ENCODE measurements around the gene CIB1.
"Not testable (repeated sequence)": the region's sequence is repeated elsewhere in the genome, so short reads cannot be mapped to it uniquely, and the experiment has no call there.

CIB1 gene

DNA sequence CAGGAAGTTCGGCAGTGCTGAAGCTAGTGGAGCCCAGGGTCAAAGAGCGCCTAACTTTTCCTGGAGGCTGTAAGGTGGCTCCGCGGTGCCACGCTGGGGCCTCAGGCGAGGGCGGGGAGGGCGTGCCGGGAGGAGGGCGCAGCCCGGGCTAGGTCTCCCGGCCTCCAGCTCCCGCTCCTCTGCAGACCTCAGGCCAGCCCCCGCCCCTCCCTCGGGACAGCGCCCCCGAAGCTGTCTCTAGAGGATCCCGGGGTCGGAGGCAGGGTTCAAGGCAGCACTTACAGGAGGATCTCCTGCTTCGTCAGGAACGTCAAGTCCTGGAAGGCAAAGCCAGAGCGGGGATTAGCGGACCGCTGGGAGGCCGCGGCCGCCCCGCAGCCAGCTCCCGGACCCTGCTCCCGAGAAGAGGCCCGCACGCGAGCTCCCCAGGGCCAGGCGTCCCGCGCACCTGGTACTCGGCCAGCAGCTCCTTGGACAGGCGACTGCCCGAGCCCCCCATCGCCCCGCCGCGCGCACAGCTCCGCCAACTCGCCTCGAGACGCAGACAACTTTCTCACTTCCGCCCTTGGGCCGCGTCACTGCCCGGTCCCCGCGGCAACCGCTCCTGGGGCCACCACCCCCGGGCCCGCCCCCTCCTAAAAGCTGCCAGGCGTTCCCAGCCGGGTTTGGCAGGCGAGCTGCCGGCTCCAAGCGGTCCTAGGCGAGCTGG is at the start of gene CIB1:
CIB1 (minus strand) TSS at position 555 of the 709 bp plus-strand sequence; CDS start at position 499, 56 bp downstream.
- peak; percentile 98 for DNase-seq (ENCODE audit: low spot score)

DNA sequence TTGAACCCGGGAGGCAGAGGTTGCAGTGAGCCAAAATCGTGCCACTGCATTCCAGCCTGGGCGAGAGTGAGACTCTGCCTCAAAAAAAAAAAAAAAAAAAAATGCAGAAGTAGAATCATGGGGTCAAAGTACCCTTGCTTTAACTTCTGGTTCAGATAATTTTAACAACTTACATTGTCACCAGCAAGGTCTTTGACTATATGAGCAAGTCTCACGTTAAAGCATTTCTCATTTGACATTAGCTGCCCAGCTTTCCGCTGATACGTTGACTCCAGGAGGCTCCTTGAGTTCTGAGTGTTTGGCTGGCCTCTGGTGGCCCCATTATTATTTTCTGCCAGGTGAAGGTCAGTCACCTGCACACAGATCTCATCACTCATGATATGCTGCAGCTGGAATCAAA is 47.9 kb upstream of the CIB1 start:
- not testable (repeated sequence) for DNase-seq (ENCODE audit: low spot score)

DNA sequence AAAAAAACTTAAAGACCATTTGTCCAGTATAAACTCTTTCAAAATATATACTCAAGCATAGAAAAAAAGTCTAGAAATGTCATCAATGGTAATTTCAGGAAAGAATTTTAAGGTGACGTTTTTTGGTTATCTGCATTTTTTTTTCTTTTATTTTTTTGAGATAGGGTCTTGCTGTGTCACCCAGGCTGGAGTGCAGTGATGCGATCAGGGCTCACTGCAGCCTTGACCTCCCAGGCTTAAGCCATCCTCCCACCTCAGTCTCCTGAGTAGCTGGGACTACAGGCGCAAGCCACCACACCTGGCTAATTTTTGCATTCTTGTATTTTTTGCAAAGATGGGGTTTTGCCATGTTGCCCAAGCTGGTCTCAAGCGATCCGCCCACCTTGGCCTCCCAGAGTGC is 47.0 kb upstream of the CIB1 start:
- DNase-seq (ENCODE audit: low spot score): not testable (repeated sequence)

DNA sequence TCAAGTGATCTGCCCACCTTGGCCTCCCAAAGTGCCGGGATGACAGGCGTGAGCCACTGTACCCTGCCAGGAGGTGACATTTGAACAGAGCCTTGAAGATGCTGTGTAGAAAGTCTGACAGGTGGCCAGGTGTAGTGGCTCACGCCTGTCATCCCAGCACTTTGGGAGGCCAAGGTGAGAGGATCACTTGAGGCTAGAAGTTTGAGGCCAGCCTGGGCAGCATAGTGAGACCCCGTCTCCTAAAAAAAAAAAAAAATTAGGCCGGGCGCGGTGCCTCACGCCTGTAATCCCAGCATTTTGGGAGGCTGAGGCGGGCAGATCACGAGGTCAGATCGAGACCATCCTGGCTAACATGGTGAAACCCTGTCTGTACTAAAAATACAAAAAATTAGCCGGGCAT is 44.7 kb upstream of the CIB1 start:
- not testable (repeated sequence) for DNase-seq (ENCODE audit: low spot score)

DNA sequence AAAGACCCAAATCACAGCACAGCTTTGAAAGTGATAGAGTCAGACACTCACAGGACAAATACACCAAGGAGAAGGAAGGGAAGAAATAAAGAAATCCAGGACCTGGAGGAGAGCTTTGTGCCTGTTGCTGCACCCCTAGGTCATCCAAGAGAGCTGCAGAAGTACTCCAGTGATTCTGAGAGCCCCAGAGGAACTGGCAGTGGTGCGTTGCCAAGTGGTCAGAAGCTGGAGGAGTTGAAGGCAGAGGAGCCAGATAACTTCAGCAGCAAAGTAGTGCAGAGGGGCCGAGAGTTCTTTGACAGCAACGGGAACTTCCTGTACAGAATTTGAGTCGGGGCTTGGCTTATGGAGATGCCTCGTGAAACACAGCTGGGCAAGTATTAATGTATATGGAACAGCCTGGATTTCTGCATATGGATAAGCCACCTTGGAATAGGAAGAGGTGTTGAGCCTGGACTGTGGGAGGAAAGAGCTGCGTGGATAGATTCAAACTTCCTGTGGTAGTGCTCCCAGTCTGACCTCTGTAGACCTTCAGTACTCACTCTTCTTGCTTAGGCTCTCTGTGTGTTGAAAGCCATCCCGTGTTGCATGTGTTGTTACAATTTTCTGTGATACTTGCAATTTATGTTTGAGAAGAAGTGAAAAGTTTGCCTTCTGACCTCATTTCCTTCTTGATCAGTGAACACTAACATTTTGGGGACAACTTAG is 37.9 kb upstream of the CIB1 start:
- DNase-seq (ENCODE audit: low spot score): no peak

DNA sequence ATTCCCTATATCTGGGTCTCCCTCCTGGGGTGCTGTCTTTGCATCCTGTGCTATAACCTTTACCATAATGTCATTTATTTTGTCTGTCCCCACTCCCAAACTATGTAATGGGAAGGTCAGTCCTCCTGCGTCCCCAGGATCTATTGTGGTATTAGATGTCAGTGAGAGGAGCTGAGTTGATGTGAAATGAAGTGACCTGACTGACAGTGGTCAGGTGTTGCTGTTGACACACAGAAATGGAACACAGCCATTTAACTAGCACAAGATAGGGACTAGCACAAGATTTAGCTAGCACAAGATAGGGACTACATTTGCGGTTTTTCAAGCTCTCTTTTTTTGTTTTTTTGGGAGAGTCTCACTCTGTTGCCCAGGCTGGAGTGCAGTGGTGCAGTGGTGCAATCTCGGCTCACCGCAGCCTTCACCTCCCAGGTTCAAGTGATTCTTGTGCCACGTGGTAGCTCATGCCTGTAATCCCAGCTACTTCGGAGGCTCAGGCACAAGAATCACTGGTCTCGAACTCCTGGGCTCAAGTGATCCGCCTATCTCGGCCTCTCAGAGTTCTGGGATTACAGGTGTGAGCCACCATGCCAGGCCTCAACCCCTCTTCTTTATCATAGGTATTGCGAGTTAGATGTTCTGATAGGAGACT is 36.9 kb upstream of the CIB1 start:
- no peak for DNase-seq (ENCODE audit: low spot score)

DNA sequence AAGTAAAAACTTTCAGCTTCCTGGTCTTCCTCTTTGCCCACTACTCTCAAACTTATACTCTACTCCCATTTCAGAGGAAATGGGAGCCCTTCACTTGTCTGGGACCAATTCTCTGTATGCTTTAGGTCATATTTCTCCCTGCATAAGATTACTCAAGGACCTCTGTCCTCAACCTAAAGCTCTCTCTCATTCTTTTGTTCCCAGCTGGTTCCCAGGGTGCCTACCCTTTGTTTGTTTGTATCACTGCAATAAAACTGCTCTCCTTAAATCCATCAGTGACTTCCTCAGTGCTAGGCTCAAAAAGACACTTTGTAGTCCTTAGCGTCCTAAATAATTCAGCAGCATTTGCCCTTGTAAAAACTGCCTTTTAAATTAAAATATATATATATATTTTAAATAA is 34.7 kb upstream of the CIB1 start:
- no peak for DNase-seq (ENCODE audit: low spot score)

DNA sequence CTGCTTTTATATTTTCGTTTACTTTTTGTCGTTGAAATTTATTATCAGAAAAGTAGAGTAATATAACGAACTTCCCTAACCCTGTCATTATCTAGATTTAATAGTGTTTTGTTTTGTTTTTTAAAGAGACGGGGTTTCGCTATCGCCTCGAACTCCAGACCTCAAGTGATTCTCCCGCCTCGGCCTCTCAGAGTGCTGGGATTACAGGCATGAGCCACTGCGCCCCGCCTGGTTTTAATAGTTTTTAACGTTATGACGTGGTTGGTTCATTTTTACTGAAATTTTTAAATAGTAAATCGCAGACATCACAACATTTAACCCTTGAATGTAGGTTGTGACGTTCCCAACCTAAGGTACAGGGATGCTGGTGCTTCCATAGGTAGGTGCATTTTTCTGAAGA is 32.7 kb upstream of the CIB1 start:
- DNase-seq (ENCODE audit: low spot score): no peak

DNA sequence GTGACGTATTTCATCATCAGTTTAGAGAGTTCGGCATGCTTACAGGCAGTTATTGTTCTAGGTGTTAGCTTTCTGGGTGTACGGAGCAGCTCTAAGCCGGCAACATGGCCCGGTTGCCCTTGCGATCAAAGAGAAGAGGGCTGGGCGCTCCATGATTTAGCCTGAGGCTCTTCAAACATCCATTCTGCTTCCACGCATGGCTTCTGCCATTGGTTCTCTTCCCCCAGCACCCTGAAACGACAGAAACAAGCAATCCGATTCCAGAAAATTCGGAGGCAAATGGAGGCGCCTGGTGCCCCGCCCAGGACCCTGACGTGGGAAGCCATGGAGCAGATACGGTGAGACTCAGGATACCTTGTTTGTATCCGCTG is 32.3 kb upstream of the CIB1 start:
- peak; percentile 25 for DNase-seq (ENCODE audit: low spot score)

DNA sequence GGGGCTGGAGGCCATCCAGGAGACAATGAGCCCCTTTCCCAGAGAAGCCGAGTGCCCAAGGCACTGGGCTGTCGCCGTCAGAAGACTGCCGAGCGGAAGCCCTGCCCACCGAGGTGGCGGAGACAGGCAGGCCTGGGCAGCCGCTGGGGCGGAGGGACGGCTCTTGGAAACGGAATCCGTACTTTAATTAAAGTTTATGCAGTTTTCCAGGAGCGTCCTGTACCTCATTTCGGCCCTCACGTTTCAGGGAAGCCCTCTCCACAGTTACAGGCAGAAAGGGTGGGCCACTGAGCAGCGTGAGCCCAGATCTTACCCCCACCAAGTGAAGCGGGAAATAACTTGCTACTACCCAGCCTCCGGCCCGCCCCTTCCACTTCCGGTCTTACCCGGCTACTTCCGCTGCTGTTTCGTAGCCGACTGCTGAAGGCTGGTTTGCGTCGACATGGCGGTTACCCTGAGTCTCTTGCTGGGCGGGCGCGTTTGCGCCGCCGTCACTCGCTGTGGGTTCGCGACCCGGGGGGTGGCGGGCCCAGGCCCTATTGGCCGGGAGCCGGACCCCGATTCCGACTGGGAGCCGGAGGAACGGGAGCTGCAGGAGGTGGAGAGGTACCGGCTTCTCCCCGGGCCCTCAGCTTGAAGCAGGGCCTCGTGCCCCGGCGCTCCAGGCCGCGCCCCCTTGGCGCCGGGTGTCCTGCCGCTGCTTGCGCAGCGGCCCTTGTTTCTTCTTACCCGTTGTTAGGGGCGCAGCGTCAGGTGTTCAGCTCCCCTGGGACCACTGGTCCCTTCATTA is 31.7 kb upstream of the CIB1 start, which contains the start of gene NGRN:
NGRN (plus strand) TSS at position 402 of the 790 bp plus-strand sequence; CDS start at position 443, 41 bp downstream.
- peak; percentile 85 for DNase-seq (ENCODE audit: low spot score)

DNA sequence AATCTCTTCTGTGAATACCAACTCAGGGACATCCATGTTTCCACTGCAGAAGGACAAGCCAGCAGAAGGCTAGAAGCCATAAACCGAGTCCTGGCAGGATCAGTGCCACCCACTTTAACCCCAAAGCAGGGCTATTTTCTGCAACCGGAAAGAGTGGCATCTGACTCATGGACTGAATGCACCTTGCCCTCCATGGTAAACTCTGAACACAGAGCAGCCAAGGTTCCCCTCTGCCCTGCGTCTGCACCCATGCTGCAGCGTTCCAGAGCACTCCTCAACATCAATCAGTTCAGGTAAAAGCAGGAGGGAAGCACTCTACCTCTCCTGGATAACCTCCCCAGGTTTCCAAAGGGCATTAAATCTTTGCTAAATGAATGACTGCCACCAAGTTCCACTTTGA is 30.9 kb upstream of the CIB1 start:
- no peak for DNase-seq (ENCODE audit: low spot score)

DNA sequence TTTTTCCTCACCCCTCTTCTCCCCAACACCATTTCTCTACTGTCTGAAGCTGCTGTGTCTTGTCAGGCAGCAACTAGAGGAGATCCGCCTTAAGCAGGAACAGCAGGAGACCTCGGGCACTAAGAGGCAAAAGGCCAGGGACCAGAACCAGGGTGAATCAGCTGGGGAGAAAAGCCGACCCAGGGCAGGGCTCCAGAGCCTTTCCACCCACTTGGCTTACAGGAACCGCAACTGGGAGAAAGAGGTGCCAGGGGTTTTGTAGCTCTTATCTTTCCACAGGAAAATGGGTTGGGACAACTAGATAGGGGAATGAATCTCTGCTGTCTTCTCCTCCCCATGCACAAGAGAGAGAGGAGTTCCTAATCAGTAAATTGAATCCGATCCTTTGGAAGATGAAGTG is 28.7 kb upstream of the CIB1 start:
- no peak for DNase-seq (ENCODE audit: low spot score)

DNA sequence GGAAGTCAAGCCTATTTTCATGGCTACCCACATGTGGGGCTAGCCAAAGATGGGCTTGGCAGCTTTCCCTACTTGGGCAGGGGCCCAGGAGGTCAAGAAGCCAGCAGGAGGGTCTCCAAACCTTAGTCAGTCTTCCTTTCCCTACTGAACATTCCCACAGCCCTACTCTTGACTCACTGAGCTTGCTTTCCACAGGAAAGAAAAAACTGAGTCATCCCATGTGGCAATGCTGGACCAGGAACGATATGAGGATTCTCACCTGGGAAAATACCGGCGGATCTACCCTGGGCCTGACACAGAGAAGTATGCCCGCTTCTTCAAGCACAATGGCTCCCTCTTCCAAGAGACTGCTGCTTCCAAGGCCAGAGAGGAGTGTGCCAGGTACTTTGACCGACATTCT is 28.1 kb upstream of the CIB1 start:
- DNase-seq (ENCODE audit: low spot score): no peak

DNA sequence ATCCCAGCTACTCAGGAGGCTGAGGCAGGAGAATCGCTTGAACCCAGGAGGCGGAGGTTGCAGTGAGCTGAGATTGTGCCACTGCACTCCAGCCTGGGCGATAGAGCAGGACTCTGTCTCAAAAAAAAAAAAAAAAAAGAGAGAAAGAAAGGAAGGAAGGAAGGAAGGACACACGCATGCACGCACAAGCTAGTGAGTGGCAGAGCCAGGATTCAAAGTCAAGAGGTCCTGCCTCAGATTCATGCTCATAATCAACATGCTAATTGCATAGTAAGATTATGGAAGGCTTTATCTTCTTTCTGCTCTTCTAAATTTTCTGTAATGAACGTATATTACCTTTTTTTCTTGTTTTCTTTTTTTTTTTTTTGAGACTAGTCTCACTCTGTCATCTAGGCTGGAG is 27.0 kb upstream of the CIB1 start:
- not testable (repeated sequence) for DNase-seq (ENCODE audit: low spot score)

DNA sequence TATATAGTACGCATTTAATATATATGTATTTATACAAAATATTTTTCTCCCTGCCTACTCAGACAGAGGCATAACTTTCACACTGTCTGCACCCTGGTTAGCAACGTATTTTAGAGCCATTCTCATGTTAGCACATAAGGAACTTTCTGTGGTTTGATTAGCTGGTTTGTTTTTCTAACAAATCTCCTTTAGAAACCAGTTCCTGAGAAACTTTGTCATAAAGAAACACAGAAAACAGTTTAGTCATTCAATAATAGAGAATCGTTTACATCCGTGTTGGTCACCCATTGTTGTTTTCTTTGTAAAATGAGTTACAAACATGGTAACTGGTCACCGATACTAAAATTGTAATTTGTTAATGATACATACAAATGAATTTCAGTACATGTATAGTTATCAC is 25.8 kb upstream of the CIB1 start:
- DNase-seq (ENCODE audit: low spot score): no peak

DNA sequence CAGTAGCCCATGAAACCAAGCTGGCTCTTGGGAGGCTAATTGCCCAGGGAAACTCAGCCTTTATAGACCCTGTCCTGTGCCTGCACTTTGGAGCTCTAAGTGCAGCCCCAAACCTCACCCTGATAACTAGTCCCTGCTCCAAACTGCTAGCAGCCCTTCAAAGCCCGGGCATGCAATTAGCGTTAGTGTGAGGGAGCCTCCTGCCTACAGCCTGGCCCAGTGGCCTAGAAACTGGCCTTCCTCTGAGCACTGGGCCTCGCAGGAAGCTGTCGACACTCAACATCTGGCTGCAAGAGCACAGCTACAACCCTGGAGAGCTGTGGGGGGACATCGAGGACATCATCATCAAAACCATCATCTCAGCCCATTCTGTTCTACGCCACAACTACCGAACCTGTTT is 24.0 kb upstream of the CIB1 start:
- DNase-seq (ENCODE audit: low spot score): no peak

DNA sequence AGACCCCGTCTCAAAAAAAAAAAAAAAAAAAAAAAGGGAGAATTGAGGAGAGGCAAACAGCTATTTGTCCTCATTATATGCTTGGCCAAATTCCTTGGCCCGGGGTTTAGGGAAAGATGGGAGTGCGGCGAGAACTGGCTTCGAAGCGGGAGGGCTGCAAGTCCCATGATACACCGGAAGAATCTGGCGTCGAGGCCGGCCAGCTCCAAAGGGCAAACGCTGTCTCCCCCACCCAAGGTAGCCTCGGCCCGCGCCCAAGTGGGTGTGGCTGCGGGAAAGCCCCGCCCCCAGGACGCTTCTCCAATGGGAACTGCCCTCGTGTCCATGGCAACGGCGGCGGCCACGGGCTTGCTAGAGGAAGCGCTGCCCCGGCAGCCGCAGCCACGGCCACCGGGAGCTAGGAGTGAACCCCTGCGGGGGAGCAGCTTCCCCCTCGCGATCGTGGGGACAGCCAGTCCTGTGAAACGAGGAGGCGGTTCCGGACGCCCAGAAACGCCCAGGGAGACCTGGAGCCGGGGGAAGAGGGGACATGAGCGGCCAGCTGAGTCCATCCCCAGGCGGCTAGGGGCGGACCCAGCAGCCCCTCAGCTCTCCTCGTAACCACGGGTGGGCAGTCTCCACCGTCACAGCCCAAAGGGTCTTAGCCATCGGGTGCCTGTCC is 15.6 kb upstream of the CIB1 start, which contains the start of gene TTLL13:
TTLL13 (plus strand) TSS at position 354 of the 661 bp plus-strand sequence. CDS start 1,075 bp downstream, outside the sequence.
- peak; percentile 87 for DNase-seq (ENCODE audit: low spot score)

DNA sequence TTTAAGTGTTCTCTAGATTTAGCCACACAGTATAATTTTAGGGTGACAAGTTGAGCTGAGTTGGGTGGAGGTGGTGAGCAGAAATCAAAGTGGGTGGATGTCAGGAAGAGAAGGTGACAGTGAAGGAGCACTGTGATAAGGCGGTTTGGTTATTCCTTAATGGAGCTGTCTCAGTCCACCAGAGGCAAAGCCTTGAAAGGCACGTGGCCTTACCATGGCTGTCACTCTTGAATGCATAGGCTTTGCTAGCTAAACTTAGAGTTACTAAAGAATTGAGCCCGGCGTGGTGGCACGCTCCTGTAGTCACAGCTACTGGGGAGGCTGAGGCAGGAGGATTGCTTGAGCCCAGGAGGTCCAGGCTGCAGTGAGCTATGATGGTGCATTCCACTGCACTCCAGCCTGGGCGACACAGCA is 15.1 kb upstream of the CIB1 start:
- no peak for DNase-seq (ENCODE audit: low spot score)

DNA sequence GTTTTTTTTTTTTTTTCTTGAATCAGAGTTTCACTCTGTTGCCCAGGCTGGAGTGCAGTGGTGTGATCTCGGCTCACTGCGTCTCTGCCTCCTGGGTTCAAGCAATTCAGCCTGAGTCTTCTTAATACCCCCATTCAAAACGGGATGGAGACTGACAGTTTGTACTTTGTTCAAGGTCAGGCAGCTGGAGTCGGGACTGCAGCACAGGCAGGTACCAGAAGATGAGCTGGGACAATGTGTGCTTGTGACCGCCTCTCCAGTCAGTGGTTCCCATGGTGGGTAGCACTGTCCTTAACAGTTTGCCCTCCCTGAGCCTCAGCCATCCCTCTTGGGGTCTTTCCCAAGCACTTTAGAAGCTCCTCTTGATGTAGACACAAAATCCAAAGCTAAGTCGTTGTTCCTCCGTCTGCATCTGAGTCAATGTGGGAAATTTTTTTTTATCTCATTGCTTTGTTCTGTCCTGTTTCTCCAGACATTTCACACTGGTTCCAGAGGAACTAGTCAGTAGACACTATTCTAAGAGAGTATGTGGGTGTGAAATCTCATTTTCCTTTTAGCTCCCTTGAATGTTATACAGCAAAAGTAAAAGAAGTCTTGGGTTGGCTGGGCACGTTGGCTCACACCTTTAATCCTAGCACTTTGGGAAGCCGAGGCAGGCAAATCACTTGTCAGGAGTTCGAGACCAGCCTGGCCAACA is 10.3 kb upstream of the CIB1 start:
- no peak for DNase-seq (ENCODE audit: low spot score)

DNA sequence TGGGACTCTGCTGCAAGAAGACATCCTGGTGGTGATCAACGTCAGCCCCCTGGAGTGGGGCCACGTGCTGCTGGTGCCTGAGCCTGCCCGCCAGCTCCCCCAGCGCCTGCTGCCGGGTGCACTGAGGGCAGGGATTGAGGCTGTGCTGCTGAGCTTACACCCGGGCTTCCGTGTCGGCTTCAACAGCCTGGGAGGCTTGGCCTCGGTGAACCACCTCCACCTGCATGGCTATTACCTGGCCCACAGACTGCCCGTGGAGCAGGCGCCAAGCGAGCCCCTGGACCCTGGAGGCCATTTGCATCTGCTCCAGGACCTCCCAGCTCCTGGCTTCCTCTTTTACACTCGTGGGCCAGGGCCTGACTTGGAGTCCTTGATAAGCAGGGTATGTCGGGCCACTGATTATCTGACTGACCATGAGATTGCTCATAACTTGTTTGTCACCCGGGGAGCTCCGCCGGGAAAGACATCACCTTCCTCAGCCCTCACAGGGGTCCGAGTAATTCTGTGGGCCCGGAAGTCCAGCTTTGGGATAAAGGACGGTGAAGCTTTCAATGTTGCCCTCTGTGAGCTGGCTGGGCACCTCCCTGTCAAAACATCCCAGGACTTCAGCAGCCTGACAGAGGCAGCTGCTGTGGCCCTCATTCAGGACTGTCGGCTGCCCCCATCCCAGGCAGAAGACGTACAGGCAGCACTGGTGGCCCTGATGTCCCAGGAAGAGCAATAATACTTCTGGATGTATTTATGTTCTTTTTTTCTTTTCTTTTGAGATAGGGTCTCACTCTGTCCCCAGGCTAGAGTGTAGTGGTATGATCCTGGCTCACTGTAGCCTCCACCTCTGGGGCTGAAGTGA is 7.8 kb upstream of the CIB1 start:
- no peak for DNase-seq (ENCODE audit: low spot score)
